PC-9 (cell line): ENCODE results near the gene RGS7. TPM values are rescaled to one million over a fixed set of nuclear protein-coding genes. Genes with fewer than 3 reads are reported as not detected.

Experiments
- BruUV-seq: library from RNA; stranded (reverse); fragments of 400-500 nt; replicated peaks from 2 replicates; lab custom pipeline; 2021; lab: Mats Ljungman, UMichigan
- CTCF ChIA-PET: fragments of 300-600 bp; sonication (Branson Sonifier 250); formaldehyde crosslinking; loops from one replicate; lab custom pipeline; 2022; ENCODE audit warnings: antibody characterized with exemption; lab: Charles Lee
- POLR2A ChIA-PET: fragments of 300-600 bp; sonication (Branson Sonifier 250); formaldehyde crosslinking; loops from one replicate; lab custom pipeline; 2022; ENCODE audit warnings: antibody characterized with exemption; ENCODE audit not compliant: unreplicated experiment; lab: Charles Lee
- DNase-seq, 2 experiments: peaks; one replicate each; pipeline versions ENCODE4 v3.0.0 to v3.0.0-alpha.2; 2015 to 2022; ENCODE audit warnings: mixed read lengths in 1 of 2
- H2AFZ ChIP-seq: fragments of 200-600 bp; sonication (generic); 2 replicates; pipeline ENCODE4 v1.8.1; 2017; ENCODE audit warnings: antibody characterized with exemption
- H3F3A ChIP-seq: fragments of 200-600 bp; sonication (generic); 2 replicates; pipeline ENCODE4 v1.8.1; 2017; ENCODE audit warnings: antibody characterized with exemption, mild to moderate bottlenecking, low read depth; ENCODE audit not compliant: insufficient read depth
- H3K27ac ChIP-seq: fragments of 200-600 bp; sonication (generic); 2 replicates; pipeline ENCODE4 v1.6.1; 2016; ENCODE audit warnings: mixed run types
- H3K27me3 ChIP-seq: fragments of 200-600 bp; sonication (generic); 2 replicates; pipeline ENCODE4 v1.6.1; 2016; ENCODE audit warnings: low read depth, mixed run types; ENCODE audit not compliant: insufficient read depth
- H3K36me3 ChIP-seq: fragments of 200-600 bp; sonication (generic); 2 replicates; pipeline ENCODE4 v1.6.1; 2016; ENCODE audit warnings: low read depth, mixed run types
- H3K4me1 ChIP-seq: fragments of 200-600 bp; sonication (generic); replicated peaks from 2 replicates; pipeline ENCODE4 v1.6.1; 2016; ENCODE audit warnings: mixed run types; ENCODE audit not compliant: insufficient read depth
- H3K4me2 ChIP-seq: fragments of 200-600 bp; sonication (generic); 2 replicates; pipeline ENCODE4 v1.6.1; 2017; ENCODE audit warnings: mixed run types
- H3K4me3 ChIP-seq: fragments of 200-600 bp; sonication (generic); 2 replicates; pipeline ENCODE4 v1.6.1; 2016; ENCODE audit warnings: mixed run types
- H3K79me2 ChIP-seq: fragments of 200-600 bp; sonication (generic); 2 replicates; pipeline ENCODE4 v1.6.1; 2017; ENCODE audit warnings: low read depth, mixed run types
- H3K9me2 ChIP-seq: fragments of 200-600 bp; sonication (generic); 2 replicates; pipeline ENCODE4 v1.8.1; 2017; ENCODE audit warnings: mild to moderate bottlenecking; ENCODE audit not compliant: insufficient read depth
- H3K9me3 ChIP-seq: fragments of 200-600 bp; sonication (generic); 2 replicates; pipeline ENCODE4 v1.8.1; 2016; ENCODE audit warnings: low read depth; ENCODE audit not compliant: insufficient read depth
- H4K20me1 ChIP-seq: fragments of 200-600 bp; sonication (generic); 2 replicates; pipeline ENCODE4 v1.8.1; 2017; ENCODE audit not compliant: insufficient read depth
- EZH2 ChIP-seq: fragments of 200-600 bp; sonication (generic); IDR thresholded peaks from 2 replicates; pipeline ENCODE4 v1.8.0; 2017; ENCODE audit warnings: antibody characterized with exemption, low read depth
- intact Hi-C: fragments of 100-400 bp; cut with micrococcal nuclease; formaldehyde crosslinking; loops from one replicate; pipeline ENCODE4 v1.10.0; 2022; ENCODE audit not compliant: unreplicated experiment
- total RNA-seq: library from RNA; stranded (reverse); gene quantifications from 2 replicates; pipeline ENCODE4 v1.2.3, GENCODE V29; 2021
- TF ChIP-seq, protein P1 (sequence below): fragments of 200-600 bp; sonication (generic); conservative IDR thresholded peaks from 2 replicates; pipeline ENCODE4 v1.6.1; 2017; ENCODE audit warnings: mixed run types, antibody characterized with exemption, mild to moderate bottlenecking, moderate library complexity

The RGS7 gene
- total RNA-seq, 1 experiment from 2014 or later: 5.8 TPM

DNA sequence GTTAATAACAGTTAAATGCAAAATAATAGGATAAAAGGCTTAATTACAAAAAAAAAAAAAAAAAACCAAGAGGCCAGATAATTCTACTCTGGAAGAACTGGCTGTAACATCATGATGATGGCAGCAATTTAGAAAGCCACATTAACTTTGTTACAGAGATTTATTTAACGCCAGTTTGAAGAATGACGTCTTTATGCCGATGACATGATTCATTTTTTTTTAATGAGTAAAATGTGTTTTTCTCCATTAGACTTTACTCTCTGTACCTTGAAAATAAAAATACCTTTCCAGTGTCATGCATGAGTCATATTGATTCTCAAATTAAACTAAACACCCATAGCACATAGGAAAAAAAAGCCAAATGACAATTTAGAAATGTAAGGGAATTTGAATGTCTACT, 226.1 kb downstream of the RGS7 start:
- no peak for DNase-seq
- no peak overlapping the region for H3K27ac ChIP-seq
- no peaks in the 10 kb centered on the region for H3K79me2 ChIP-seq
- H3K9me3 ChIP-seq: no peaks in the 10 kb centered on the region
- H3F3A ChIP-seq: no peaks in the 10 kb centered on the region
- H3K27me3 ChIP-seq: peaks cover 21% of the 10 kb centered on the region; the same call in 1 of the 2 replicates
- ChIA-PET POLR2A (no interaction called here), CTCF (no interaction called here)
- H2AFZ ChIP-seq: no peak overlapping the region
- no peaks in the 10 kb centered on the region for H4K20me1 ChIP-seq
- no peak overlapping the region for H3K4me3 ChIP-seq
- BruUV-seq: no TSS peak
- H3K4me2 ChIP-seq: no peak overlapping the region
- H3K36me3 ChIP-seq: no peaks in the 10 kb centered on the region
- intact Hi-C loops: no loop called here
- TF ChIP-seq EZH2: no peak
- TF ChIP-seq, protein P1, sequence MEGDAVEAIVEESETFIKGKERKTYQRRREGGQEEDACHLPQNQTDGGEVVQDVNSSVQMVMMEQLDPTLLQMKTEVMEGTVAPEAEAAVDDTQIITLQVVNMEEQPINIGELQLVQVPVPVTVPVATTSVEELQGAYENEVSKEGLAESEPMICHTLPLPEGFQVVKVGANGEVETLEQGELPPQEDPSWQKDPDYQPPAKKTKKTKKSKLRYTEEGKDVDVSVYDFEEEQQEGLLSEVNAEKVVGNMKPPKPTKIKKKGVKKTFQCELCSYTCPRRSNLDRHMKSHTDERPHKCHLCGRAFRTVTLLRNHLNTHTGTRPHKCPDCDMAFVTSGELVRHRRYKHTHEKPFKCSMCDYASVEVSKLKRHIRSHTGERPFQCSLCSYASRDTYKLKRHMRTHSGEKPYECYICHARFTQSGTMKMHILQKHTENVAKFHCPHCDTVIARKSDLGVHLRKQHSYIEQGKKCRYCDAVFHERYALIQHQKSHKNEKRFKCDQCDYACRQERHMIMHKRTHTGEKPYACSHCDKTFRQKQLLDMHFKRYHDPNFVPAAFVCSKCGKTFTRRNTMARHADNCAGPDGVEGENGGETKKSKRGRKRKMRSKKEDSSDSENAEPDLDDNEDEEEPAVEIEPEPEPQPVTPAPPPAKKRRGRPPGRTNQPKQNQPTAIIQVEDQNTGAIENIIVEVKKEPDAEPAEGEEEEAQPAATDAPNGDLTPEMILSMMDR: no peak
- H3K9me2 ChIP-seq: no peaks in the 10 kb centered on the region
- H3K4me1 ChIP-seq: no peaks in the 10 kb centered on the region

DNA sequence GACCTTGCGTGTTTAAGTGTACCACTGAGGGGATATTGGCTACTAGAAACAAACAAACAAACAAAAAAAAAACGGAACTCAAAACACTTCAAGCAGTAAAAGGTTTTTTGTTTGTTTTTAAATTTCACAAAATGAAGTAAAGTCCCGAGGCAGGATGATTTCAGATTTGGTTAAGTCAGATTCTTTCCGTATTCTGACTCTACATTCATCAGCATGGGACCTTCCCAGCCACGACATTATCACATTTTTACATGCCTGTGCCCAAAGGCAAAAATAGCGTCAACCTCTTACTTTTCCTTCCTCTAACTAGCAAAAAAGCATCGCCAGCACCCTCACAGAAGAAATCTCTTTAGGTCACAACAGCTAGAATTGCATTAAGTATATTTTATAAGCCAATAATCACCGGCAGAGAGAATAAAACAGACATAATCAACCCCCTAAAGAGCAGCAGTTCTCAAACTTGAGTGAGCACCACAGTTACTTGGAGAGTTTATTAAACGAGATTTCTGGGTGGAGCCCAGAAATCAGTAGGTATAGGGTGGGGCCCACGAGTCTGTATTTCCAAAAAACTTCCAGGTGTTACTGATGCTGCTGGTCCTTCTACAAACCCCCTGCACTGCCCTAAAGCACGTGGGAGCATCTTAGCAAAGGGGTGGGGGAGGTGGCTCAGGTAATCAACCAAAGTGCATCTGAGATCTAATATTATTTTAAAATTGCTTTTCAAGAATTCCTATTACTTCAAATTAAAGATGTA, 227.6 kb downstream of the RGS7 start:
- intact Hi-C loops: no loop called here
- Histone ChIP-seq H4K20me1 (no peaks in the 10 kb centered on the region), H3K27me3 (peaks cover 35% of the 10 kb centered on the region), H3K9me3 (no peaks in the 10 kb centered on the region), H3F3A (no peaks in the 10 kb centered on the region), H3K4me3 (no peak overlapping the region), H3K79me2 (no peaks in the 10 kb centered on the region), H3K9me2 (no peaks in the 10 kb centered on the region), H3K36me3 (no peaks in the 10 kb centered on the region), H2AFZ (no peak overlapping the region), H3K27ac (no peak overlapping the region), H3K4me1 (no peaks in the 10 kb centered on the region), H3K4me2 (no peak overlapping the region)
- TF ChIP-seq EZH2: no peak
- TF ChIP-seq, protein P1: no peak
- no TSS peak for BruUV-seq
- DNase-seq: no peak
- ChIA-PET CTCF (no interaction called here), POLR2A (no interaction called here)

DNA sequence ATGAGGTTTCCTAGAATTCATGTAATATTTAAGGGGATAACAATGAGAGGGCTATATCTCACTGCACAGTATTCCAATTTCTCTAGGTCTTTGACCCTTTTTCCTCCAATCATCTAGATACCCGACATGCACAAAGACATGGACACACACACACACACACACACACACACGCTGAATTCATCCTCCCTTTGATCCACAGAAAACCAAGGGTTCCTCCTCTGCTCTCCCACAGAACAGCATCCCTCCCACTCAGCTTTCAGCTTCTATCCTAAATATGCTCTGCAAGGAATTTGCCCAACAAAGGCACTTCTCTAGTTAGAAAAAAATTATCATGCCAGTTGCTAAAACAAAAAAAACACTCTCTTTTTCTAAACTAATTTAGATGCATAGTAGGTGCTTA, 231.7 kb downstream of the RGS7 start:
- Histone ChIP-seq H3K4me1 (no peaks in the 10 kb centered on the region), H3K4me2 (no peak overlapping the region), H3K27ac (no peak overlapping the region), H3K4me3 (no peak overlapping the region), H3K79me2 (no peaks in the 10 kb centered on the region), H3K27me3 (peaks cover 44% of the 10 kb centered on the region), H3F3A (no peaks in the 10 kb centered on the region), H4K20me1 (no peaks in the 10 kb centered on the region), H3K36me3 (no peaks in the 10 kb centered on the region), H2AFZ (no peak overlapping the region), H3K9me3 (no peaks in the 10 kb centered on the region), H3K9me2 (no peaks in the 10 kb centered on the region)
- BruUV-seq: no TSS peak
- ChIA-PET CTCF (no interaction called here), POLR2A (no interaction called here)
- DNase-seq: no peak
- intact Hi-C loops: no loop called here
- TF ChIP-seq, protein P1: no peak
- no peak for TF ChIP-seq EZH2
